ENCODE results near the gene CNTRL. TPM values are rescaled to one million over a fixed set of nuclear protein-coding genes. Genes with fewer than 3 reads are reported as not detected.
"Not testable (repeated sequence)": the region's sequence is repeated elsewhere in the genome, so short reads cannot be mapped to it uniquely, and the experiment has no call there.

CNTRL gene
- total RNA-seq, 1 donor from 2014 or later, result 20.3 TPM

DNA sequence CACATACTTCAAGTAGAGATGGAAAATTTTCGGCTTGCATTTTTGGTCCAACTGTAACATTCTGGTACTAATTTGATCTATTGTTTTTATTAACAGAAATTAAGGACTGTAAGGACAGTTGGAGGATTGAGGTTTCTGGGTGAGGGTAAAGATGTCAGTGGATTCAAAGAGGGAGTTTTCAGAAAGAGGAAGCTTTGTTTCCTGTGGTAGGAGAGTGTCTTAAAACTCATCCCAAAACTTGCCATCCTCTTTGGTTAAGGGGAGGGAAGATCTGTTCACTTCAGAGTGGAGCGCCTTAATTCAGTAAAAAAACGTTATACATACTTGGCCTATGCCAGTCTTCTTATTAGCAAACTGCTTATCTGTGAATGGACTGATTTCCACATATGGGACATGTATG is 13.8 kb downstream of the CNTRL start:
- Histone ChIP-seq H3K9me3 (no peaks in the 10 kb centered on the region), H3K27me3 (no peaks in the 10 kb centered on the region), H3K27ac (no peak overlapping the region), H3K36me3 (peaks cover 18% of the 10 kb centered on the region), H3K4me3 (no peak overlapping the region), H3K4me1 (no peaks in the 10 kb centered on the region)
- intact Hi-C loops (cut with DNase I), result no loop called here
- TF ChIP-seq, protein P1, sequence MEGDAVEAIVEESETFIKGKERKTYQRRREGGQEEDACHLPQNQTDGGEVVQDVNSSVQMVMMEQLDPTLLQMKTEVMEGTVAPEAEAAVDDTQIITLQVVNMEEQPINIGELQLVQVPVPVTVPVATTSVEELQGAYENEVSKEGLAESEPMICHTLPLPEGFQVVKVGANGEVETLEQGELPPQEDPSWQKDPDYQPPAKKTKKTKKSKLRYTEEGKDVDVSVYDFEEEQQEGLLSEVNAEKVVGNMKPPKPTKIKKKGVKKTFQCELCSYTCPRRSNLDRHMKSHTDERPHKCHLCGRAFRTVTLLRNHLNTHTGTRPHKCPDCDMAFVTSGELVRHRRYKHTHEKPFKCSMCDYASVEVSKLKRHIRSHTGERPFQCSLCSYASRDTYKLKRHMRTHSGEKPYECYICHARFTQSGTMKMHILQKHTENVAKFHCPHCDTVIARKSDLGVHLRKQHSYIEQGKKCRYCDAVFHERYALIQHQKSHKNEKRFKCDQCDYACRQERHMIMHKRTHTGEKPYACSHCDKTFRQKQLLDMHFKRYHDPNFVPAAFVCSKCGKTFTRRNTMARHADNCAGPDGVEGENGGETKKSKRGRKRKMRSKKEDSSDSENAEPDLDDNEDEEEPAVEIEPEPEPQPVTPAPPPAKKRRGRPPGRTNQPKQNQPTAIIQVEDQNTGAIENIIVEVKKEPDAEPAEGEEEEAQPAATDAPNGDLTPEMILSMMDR (IDR thresholded peaks at IDR 0.05), result no peak
- DNase-seq, result no peak
- peak; percentile 41 for ATAC-seq

GRCh38 chr9:121090743-121091142 is 16.0 kb downstream of the CNTRL start:
- H3K36me3 ChIP-seq, result peaks cover 16% of the 10 kb centered on the region
- intact Hi-C loops (cut with DNase I); ATAC-seq: not testable (repeated sequence)

GRCh38 chr9:121095057-121095456 is 20.3 kb downstream of the CNTRL start:
- Histone ChIP-seq H3K9me3 (no peaks in the 10 kb centered on the region), H3K27ac (no peak overlapping the region), H3K4me3 (no peak overlapping the region), H3K36me3 (peaks cover 34% of the 10 kb centered on the region), H3K4me1 (no peaks in the 10 kb centered on the region), H3K27me3 (no peaks in the 10 kb centered on the region)
- DNase-seq (no peak), ATAC-seq (no peak)
- intact Hi-C loops (cut with DNase I), result no loop called here
- TF ChIP-seq, protein P1 (IDR thresholded peaks at IDR 0.05), result no peak

More at GRCh38 chr9:121090743-121091142, 16.0 kb downstream of the CNTRL start:
- H3K4me1 ChIP-seq, H3K27me3 ChIP-seq, DNase-seq, H3K27ac ChIP-seq, H3K9me3 ChIP-seq, H3K4me3 ChIP-seq: not testable (repeated sequence)

DNA sequence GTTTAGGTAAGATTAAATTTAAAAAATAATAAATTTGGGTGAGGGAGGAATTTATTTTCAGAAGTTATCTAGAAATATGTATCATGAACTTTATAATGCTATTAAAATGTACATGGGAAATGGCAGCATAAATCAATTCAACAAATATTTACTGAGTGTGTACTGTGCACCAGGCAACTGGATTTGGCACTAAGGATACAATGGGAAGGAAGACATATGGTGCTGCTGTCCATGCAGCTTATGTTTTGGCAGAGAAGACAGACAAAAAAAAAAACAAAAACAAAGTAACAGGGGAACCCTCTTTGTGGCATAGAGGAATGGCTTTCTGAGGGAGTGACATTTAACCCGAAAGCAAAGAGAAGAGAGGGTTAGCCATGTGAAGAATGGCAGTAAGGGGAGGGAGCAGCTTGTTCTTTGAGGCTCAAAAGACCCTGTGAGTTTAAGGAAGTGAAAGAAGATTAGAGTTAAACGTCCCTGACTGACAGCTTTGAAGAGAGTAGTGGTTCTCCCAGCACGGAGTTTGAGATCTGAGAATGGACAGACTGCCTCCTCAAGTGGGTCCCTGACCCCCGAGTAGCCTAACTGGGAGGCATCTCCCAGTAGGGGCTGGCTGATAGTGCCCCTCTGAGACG is 23.9 kb downstream of the CNTRL start:
- no peaks in the 10 kb centered on the region for H3K9me3 ChIP-seq
- no peak for ATAC-seq
- no peak overlapping the region for H3K4me3 ChIP-seq
- peaks cover 18% of the 10 kb centered on the region for H3K36me3 ChIP-seq
- no peaks in the 10 kb centered on the region for H3K27me3 ChIP-seq
- DNase-seq, result no peak
- no peak overlapping the region for H3K27ac ChIP-seq
- intact Hi-C loops (cut with DNase I), result no loop called here
- TF ChIP-seq, protein P1 (IDR thresholded peaks at IDR 0.05), result no peak
- no peaks in the 10 kb centered on the region for H3K4me1 ChIP-seq

DNA sequence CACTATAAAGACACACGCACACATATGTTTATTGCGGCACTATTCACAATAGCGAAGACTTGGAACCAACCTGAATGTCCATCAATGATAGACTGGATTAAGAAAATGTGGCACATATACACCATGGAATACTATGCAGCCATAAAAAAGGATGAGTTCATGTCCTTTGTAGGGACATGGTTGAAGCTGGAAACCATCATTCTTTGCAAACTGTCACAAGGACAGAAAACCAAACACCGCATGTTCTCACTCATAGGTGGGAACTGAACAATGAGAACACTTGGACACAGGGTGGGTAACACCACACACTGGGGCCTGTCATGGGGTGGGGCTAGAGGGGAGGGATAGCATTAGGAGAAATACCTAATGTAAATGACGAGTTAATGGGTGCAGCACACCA is 29.3 kb downstream of the CNTRL start:
- H3K9me3 ChIP-seq; intact Hi-C loops (cut with DNase I): not testable (repeated sequence)

DNA sequence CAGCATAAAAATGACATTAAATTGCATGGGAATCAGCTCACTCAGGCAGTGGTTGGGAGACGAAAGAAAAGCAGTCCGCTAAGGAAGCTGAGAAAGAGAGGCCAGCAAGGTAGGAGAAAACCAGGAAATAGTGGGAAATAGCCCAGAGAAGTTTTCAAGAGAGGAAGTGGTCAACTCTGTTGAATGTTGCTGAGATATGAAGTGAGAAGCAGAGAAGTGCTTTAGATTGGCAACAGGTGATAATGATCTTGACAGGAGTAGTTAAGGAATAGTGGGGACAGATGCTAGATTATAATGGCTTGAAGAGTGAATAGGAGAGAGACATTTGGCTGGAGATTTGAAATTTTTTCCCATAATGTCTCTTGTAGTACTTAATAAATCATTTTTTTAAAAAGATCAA is 30.8 kb downstream of the CNTRL start:
- no peak for ATAC-seq
- intact Hi-C loops (cut with DNase I), result no loop called here

More for the DNA sequence above, 29.3 kb downstream of the CNTRL start:
- not testable (repeated sequence) for ATAC-seq, DNase-seq, H3K36me3 ChIP-seq, H3K27me3 ChIP-seq, H3K27ac ChIP-seq, H3K4me3 ChIP-seq, H3K4me1 ChIP-seq

More for the DNA sequence above, 30.8 kb downstream of the CNTRL start:
- Histone ChIP-seq H3K27ac (no peak overlapping the region), H3K36me3 (no peaks in the 10 kb centered on the region), H3K4me1 (no peaks in the 10 kb centered on the region), H3K4me3 (no peak overlapping the region), H3K9me3 (no peaks in the 10 kb centered on the region), H3K27me3 (no peaks in the 10 kb centered on the region)
- no peak for DNase-seq
- TF ChIP-seq, protein P1 (IDR thresholded peaks at IDR 0.05), result no peak

Data from upper lobe of right lung (tissue), 1 donor.